HG03175 (cell line): ENCODE measurements around the gene WDR41.

ENCODE experiments used
- ATAC-seq: cut with Tn5 transposase; IDR thresholded peaks from one replicate; pipeline ENCODE4 v1.9.1; 2021; ENCODE audit warnings: mild to moderate bottlenecking, moderate library complexity; ENCODE audit not compliant: unreplicated experiment

WDR41 gene

GRCh38 chr5:77449277-77449676 is 42.8 kb downstream of the WDR41 start:
- no peak for ATAC-seq

GRCh38 chr5:77448831-77449230 is 43.3 kb downstream of the WDR41 start:
- ATAC-seq, result no peak

GRCh38 chr5:77444356-77444755 is 47.8 kb downstream of the WDR41 start:
- no peak for ATAC-seq

- no peak for ATAC-seq
These were observed 48.4 kb downstream of the WDR41 start for GRCh38 chr5:77443670-77444069.

- no peak for ATAC-seq
These were observed 54.0 kb downstream of the WDR41 start for GRCh38 chr5:77438071-77438470.

GRCh38 chr5:77437194-77437593 is 54.9 kb downstream of the WDR41 start:
- ATAC-seq, result no peak

GRCh38 chr5:77431719-77432118 is 60.4 kb downstream of the WDR41 start:
- ATAC-seq, result no peak

GRCh38 chr5:77431286-77431685 is 60.8 kb downstream of the WDR41 start:
- ATAC-seq, result no peak

GRCh38 chr5:77430726-77431125 is 61.4 kb downstream of the WDR41 start:
- ATAC-seq, result no peak

GRCh38 chr5:77428526-77428925 is 63.6 kb downstream of the WDR41 start:
- no peak for ATAC-seq

GRCh38 chr5:77427998-77428397 is 64.1 kb downstream of the WDR41 start:
- no peak for ATAC-seq

- no peak for ATAC-seq
These were observed 65.4 kb downstream of the WDR41 start for GRCh38 chr5:77426670-77427069.

- ATAC-seq, result no peak
These were observed 66.0 kb downstream of the WDR41 start for GRCh38 chr5:77425998-77426659.

GRCh38 chr5:77425420-77425819 is 66.7 kb downstream of the WDR41 start:
- no peak for ATAC-seq

- no peak for ATAC-seq
These were observed 67.2 kb downstream of the WDR41 start for GRCh38 chr5:77424921-77425320.

GRCh38 chr5:77423022-77423750 is 68.9 kb downstream of the WDR41 start:
- ATAC-seq, result no peak

GRCh38 chr5:77420940-77421339 is 71.2 kb downstream of the WDR41 start:
- no peak for ATAC-seq

GRCh38 chr5:77419644-77420582 is 72.2 kb downstream of the WDR41 start:
- no peak for ATAC-seq

- no peak for ATAC-seq
These were observed 73.2 kb downstream of the WDR41 start for GRCh38 chr5:77418601-77419581.

- no peak for ATAC-seq
These were observed 74.0 kb downstream of the WDR41 start for GRCh38 chr5:77418162-77418561.
